Effector memory CD4-positive, alpha-beta T cell (primary cell): ENCODE results near the gene LYZL4.

Experiments used
- DNase-seq, 3 donors: peaks; one replicate each; pipeline ENCODE4 v3.0.0-alpha.2; 2020
- H3K27ac ChIP-seq: 2 replicates; pipeline ENCODE4 v1.7.0; 2013; ENCODE audit warnings: mild to moderate bottlenecking, low read length, moderate library complexity; ENCODE audit not compliant: insufficient read depth, poor library complexity, severe bottlenecking
- H3K27me3 ChIP-seq: replicated peaks from 2 replicates; pipeline ENCODE4 v1.7.0; 2013; ENCODE audit warnings: mild to moderate bottlenecking, low read length; ENCODE audit not compliant: insufficient read depth, control insufficient read depth, poor library complexity, severe bottlenecking
- H3K36me3 ChIP-seq: 2 replicates; pipeline ENCODE4 v1.7.0; 2013; ENCODE audit warnings: mild to moderate bottlenecking, low read length, moderate library complexity; ENCODE audit not compliant: control insufficient read depth, insufficient read depth
- H3K4me1 ChIP-seq: 2 replicates; pipeline ENCODE4 v1.7.0; 2013; ENCODE audit warnings: low read length, mild to moderate bottlenecking; ENCODE audit not compliant: control insufficient read depth, insufficient read depth, poor library complexity, severe bottlenecking
- H3K4me3 ChIP-seq: 2 replicates; pipeline ENCODE4 v1.7.0; 2013; ENCODE audit warnings: low read length, low read depth, mild to moderate bottlenecking; ENCODE audit not compliant: insufficient read depth, poor library complexity, severe bottlenecking
- H3K9me3 ChIP-seq: 2 replicates; pipeline ENCODE4 v1.7.0; 2013; ENCODE audit warnings: mild to moderate bottlenecking, low read length, moderate library complexity; ENCODE audit not compliant: control insufficient read depth

Gene LYZL4

GRCh38 chr3:42443292-42443691 is 32.9 kb upstream of the LYZL4 start:
- no peaks in the 10 kb centered on the region for H3K4me1 ChIP-seq
- no peak overlapping the region for H3K27ac ChIP-seq
- no peaks in the 10 kb centered on the region for H3K36me3 ChIP-seq
- H3K4me3 ChIP-seq, result no peak overlapping the region
- no peaks in the 10 kb centered on the region for H3K27me3 ChIP-seq
- H3K9me3 ChIP-seq, result no peaks in the 10 kb centered on the region
- no peak for DNase-seq

GRCh38 chr3:42442640-42443039 is 32.2 kb upstream of the LYZL4 start:
- no peaks in the 10 kb centered on the region for H3K4me1 ChIP-seq
- no peak overlapping the region for H3K4me3 ChIP-seq
- no peaks in the 10 kb centered on the region for H3K27me3 ChIP-seq
- no peaks in the 10 kb centered on the region for H3K36me3 ChIP-seq
- no peak for DNase-seq
- H3K27ac ChIP-seq, result no peak overlapping the region
- no peaks in the 10 kb centered on the region for H3K9me3 ChIP-seq

GRCh38 chr3:42441791-42442190 is 31.4 kb upstream of the LYZL4 start:
- no peak overlapping the region for H3K4me3 ChIP-seq
- H3K27ac ChIP-seq, result no peak overlapping the region
- H3K27me3 ChIP-seq, result no peaks in the 10 kb centered on the region
- H3K4me1 ChIP-seq, result no peaks in the 10 kb centered on the region
- no peaks in the 10 kb centered on the region for H3K9me3 ChIP-seq
- no peak for DNase-seq
- no peaks in the 10 kb centered on the region for H3K36me3 ChIP-seq

- no peaks in the 10 kb centered on the region for H3K36me3 ChIP-seq
- H3K27ac ChIP-seq, result no peak overlapping the region
- no peaks in the 10 kb centered on the region for H3K9me3 ChIP-seq
- no peaks in the 10 kb centered on the region for H3K4me1 ChIP-seq
- DNase-seq, result no peak
- H3K4me3 ChIP-seq, result no peak overlapping the region
- no peaks in the 10 kb centered on the region for H3K27me3 ChIP-seq
Measured at GRCh38 chr3:42440924-42441323, 30.5 kb upstream of the LYZL4 start.

- H3K27me3 ChIP-seq, result no peaks in the 10 kb centered on the region
- no peaks in the 10 kb centered on the region for H3K36me3 ChIP-seq
- no peak overlapping the region for H3K27ac ChIP-seq
- H3K4me1 ChIP-seq, result no peaks in the 10 kb centered on the region
- no peak for DNase-seq
- H3K9me3 ChIP-seq, result no peaks in the 10 kb centered on the region
- H3K4me3 ChIP-seq, result no peak overlapping the region
Measured at GRCh38 chr3:42439261-42440115, 29.1 kb upstream of the LYZL4 start.

- H3K27ac ChIP-seq, result no peak overlapping the region
- H3K27me3 ChIP-seq, result no peaks in the 10 kb centered on the region
- no peak for DNase-seq
Measured at GRCh38 chr3:42438758-42439157, 28.3 kb upstream of the LYZL4 start.

GRCh38 chr3:42438193-42438592 is 27.8 kb upstream of the LYZL4 start:
- no peak for DNase-seq
- H3K36me3 ChIP-seq, result no peaks in the 10 kb centered on the region
- H3K9me3 ChIP-seq, result no peaks in the 10 kb centered on the region
- no peak overlapping the region for H3K4me3 ChIP-seq
- H3K4me1 ChIP-seq, result no peaks in the 10 kb centered on the region
- no peak overlapping the region for H3K27ac ChIP-seq
- no peaks in the 10 kb centered on the region for H3K27me3 ChIP-seq

More at GRCh38 chr3:42438758-42439157, 28.3 kb upstream of the LYZL4 start:
- Histone ChIP-seq H3K36me3 (no peaks in the 10 kb centered on the region), H3K4me3 (no peak overlapping the region), H3K9me3 (no peaks in the 10 kb centered on the region), H3K4me1 (no peaks in the 10 kb centered on the region)

- no peak overlapping the region for H3K4me3 ChIP-seq
- no peaks in the 10 kb centered on the region for H3K9me3 ChIP-seq
- no peaks in the 10 kb centered on the region for H3K36me3 ChIP-seq
- DNase-seq, result no peak
- no peak overlapping the region for H3K27ac ChIP-seq
- H3K27me3 ChIP-seq, result no peaks in the 10 kb centered on the region
- no peaks in the 10 kb centered on the region for H3K4me1 ChIP-seq
Measured at GRCh38 chr3:42434777-42435380, 24.5 kb upstream of the LYZL4 start.

- no peak overlapping the region for H3K4me3 ChIP-seq
- no peaks in the 10 kb centered on the region for H3K27me3 ChIP-seq
- H3K9me3 ChIP-seq, result no peaks in the 10 kb centered on the region
- H3K36me3 ChIP-seq, result no peaks in the 10 kb centered on the region
- no peaks in the 10 kb centered on the region for H3K4me1 ChIP-seq
- no peak overlapping the region for H3K27ac ChIP-seq
- no peak for DNase-seq
Measured at GRCh38 chr3:42432485-42432884, 22.1 kb upstream of the LYZL4 start.

- Histone ChIP-seq H3K9me3 (no peaks in the 10 kb centered on the region), H3K36me3 (no peaks in the 10 kb centered on the region), H3K27me3 (no peaks in the 10 kb centered on the region), H3K4me1 (no peaks in the 10 kb centered on the region), H3K4me3 (no peak overlapping the region), H3K27ac (no peak overlapping the region)
- no peak for DNase-seq
Measured at GRCh38 chr3:42430781-42431532, 20.5 kb upstream of the LYZL4 start.
